Measurements from ENCODE around the gene PLSCR4.

DNA sequence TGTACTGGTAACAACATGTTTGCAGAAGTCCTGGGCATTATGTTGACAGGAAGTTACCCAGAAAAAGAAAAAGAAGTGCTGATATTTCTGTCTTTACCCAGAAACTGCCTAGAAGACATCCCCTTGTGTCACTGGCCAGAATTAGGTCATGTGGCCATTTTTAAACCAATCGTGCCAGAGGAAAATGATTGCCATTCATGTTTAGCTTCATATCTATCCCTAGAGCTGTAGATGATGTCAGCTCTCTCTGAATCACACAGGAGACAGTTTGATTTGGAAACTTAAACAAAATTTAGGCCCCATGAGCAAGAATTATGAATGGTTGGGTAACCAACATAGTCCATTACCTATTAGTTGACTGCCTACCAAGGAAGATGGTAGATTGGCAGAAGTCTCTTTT lies 81.0 kb downstream of the PLSCR4 start:
- TF ChIP-seq, protein P1, sequence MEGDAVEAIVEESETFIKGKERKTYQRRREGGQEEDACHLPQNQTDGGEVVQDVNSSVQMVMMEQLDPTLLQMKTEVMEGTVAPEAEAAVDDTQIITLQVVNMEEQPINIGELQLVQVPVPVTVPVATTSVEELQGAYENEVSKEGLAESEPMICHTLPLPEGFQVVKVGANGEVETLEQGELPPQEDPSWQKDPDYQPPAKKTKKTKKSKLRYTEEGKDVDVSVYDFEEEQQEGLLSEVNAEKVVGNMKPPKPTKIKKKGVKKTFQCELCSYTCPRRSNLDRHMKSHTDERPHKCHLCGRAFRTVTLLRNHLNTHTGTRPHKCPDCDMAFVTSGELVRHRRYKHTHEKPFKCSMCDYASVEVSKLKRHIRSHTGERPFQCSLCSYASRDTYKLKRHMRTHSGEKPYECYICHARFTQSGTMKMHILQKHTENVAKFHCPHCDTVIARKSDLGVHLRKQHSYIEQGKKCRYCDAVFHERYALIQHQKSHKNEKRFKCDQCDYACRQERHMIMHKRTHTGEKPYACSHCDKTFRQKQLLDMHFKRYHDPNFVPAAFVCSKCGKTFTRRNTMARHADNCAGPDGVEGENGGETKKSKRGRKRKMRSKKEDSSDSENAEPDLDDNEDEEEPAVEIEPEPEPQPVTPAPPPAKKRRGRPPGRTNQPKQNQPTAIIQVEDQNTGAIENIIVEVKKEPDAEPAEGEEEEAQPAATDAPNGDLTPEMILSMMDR (IDR thresholded peaks at IDR 0.05): no peak
- TF ChIP-seq POLR2A (IDR thresholded peaks at IDR 0.05): no peak

All from heart left ventricle (tissue), 13 donors.